ENCODE data around the gene POFUT1. TPM values are rescaled to one million over a fixed set of nuclear protein-coding genes. Genes with fewer than 3 reads are reported as not detected.

The POFUT1 gene
- total RNA-seq, 6 experiments from 2014 or later: 64.1 to 83.7 (median 74.6) TPM

DNA sequence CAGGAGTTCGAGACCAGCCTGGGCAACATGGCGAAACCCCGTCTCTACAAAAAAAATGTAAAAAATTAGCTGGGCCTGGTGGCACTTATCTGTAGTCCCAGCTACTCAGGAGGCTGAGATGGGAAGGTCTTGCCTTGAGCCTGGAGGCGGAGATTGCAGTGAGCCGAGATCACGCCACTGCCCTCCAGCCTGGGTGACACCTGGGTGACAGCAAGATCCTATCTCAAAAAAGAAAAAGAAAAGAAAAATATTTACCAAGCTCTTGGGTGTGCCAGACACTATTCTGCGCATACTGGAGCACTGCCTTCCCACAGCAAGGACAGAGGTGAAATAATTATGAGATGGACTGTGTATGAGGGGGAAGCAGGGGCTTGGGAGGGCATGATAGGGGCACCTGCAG lies 19.6 kb downstream of the POFUT1 start:
- H3K27me3 Mint-ChIP-seq (ENCODE audit: insufficient read depth): no peaks in the 10 kb centered on the region; the same call in none of the 2 replicates
- peaks cover 35% of the 10 kb centered on the region for H3K36me3 Mint-ChIP-seq (ENCODE audit: low read depth)
- H3K27ac Mint-ChIP-seq: no peak overlapping the region
- no peak for DNase-seq
- TF ChIP-seq, protein P1, sequence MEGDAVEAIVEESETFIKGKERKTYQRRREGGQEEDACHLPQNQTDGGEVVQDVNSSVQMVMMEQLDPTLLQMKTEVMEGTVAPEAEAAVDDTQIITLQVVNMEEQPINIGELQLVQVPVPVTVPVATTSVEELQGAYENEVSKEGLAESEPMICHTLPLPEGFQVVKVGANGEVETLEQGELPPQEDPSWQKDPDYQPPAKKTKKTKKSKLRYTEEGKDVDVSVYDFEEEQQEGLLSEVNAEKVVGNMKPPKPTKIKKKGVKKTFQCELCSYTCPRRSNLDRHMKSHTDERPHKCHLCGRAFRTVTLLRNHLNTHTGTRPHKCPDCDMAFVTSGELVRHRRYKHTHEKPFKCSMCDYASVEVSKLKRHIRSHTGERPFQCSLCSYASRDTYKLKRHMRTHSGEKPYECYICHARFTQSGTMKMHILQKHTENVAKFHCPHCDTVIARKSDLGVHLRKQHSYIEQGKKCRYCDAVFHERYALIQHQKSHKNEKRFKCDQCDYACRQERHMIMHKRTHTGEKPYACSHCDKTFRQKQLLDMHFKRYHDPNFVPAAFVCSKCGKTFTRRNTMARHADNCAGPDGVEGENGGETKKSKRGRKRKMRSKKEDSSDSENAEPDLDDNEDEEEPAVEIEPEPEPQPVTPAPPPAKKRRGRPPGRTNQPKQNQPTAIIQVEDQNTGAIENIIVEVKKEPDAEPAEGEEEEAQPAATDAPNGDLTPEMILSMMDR (IDR thresholded peaks at IDR 0.05): no peak
- H3K9me3 Mint-ChIP-seq: no peaks in the 10 kb centered on the region
- peaks cover 13% of the 10 kb centered on the region for H3K4me1 Mint-ChIP-seq (ENCODE audit: low read depth)
- H3K4me3 Mint-ChIP-seq: no peak overlapping the region

DNA sequence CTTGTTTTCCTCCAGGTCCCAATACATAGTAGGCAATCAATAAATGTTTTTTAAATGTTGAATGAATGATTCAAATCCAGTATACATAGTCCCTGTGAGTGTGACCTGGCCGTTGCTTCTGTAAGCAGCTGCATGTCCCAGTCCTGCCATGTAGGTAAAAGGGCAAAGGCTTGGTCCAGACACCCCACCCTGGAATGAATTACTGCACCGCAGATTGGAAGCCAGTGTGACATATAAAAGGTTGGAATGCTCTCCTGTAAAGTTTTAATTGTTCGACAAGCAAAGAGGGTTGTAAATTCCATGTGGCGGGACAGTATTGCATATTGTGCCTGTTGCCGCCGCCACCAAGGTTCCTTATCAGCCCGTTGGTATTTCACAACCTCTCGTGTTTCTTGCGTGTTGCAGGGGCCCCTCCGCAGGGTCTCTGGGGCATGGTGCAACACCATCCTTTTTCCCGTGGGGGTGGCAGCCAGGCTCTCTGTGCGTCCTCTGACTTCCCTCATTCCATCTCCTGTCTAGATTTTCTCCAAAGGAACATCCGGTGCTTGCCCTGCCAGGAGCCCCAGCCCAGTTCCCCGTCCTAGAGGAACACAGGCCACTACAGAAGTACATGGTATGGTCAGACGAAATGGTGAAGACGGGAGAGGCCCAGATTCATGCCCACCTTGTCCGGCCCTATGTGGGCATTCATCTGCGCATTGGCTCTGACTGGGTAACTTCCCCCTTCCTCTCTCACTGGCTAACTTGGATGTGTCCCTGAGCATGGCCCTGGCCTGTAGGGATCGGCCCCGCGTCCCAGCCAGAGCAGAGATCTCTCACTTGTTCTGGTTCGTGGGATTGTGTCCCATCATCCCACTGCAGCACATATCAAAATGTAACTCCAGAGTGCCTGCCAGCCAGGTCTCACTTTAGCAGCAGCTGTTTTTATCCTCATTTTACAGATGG lies 20.3 kb downstream of the POFUT1 start:
- Mint-ChIP-seq H3K4me1 (ENCODE audit: low read depth) (peaks cover 13% of the 10 kb centered on the region), H3K4me3 (no peak overlapping the region), H3K9me3 (no peaks in the 10 kb centered on the region), H3K36me3 (ENCODE audit: low read depth) (peaks cover 35% of the 10 kb centered on the region), H3K27ac (no peak overlapping the region), H3K27me3 (ENCODE audit: insufficient read depth) (no peaks in the 10 kb centered on the region; the same call in none of the 2 replicates)
- TF ChIP-seq, protein P1 (IDR thresholded peaks at IDR 0.05): no peak
- no peak for DNase-seq

DNA sequence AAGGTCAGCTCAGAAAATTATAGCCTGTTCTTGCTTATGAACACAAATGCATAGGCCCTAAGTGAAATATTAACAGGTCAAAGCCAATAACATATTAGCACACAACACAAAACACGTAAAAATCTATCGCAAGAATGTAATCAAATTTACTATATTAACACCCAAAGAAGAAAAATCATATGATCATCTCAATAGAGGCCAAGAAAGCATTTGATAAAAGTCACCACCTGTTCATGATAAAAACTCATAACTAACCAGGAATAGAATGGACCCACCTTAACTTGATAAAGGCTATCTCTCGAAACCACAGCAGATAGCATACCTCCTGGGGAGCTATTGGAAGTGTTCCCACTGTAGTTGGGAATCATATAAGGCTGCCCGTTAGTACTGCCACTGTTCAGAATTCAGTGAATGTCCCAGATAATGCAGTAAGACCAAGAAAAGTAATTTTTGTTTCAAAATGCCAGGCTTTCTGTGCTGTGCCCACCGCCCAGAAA lies 21.6 kb downstream of the POFUT1 start:
- peaks cover 41% of the 10 kb centered on the region for H3K36me3 Mint-ChIP-seq (ENCODE audit: low read depth)
- H3K9me3 Mint-ChIP-seq: no peaks in the 10 kb centered on the region
- DNase-seq: no peak
- no peak overlapping the region for H3K27ac Mint-ChIP-seq
- no peak overlapping the region for H3K4me3 Mint-ChIP-seq
- no peaks in the 10 kb centered on the region; the same call in none of the 2 replicates for H3K27me3 Mint-ChIP-seq (ENCODE audit: insufficient read depth)
- peaks cover 13% of the 10 kb centered on the region for H3K4me1 Mint-ChIP-seq (ENCODE audit: low read depth)
- TF ChIP-seq, protein P1 (IDR thresholded peaks at IDR 0.05): no peak

- DNase-seq: no peak
- peak overlapping the region; percentile 4; the same call in 1 of the 2 replicates for H3K27ac Mint-ChIP-seq
- peaks cover 48% of the 10 kb centered on the region for H3K36me3 Mint-ChIP-seq (ENCODE audit: low read depth)
- H3K4me1 Mint-ChIP-seq (ENCODE audit: low read depth): peaks cover 13% of the 10 kb centered on the region
- H3K27me3 Mint-ChIP-seq (ENCODE audit: insufficient read depth): no peaks in the 10 kb centered on the region; the same call in none of the 2 replicates
- no peaks in the 10 kb centered on the region for H3K9me3 Mint-ChIP-seq
- H3K4me3 Mint-ChIP-seq: no peak overlapping the region
- TF ChIP-seq, protein P1 (IDR thresholded peaks at IDR 0.05): no peak
Observed at GRCh38 chr20:32230707-32231106, 23.0 kb downstream of the POFUT1 start.

GRCh38 chr20:32231245-32231644 lies 23.6 kb downstream of the POFUT1 start:
- H3K9me3 Mint-ChIP-seq: no peaks in the 10 kb centered on the region
- peaks cover 13% of the 10 kb centered on the region for H3K4me1 Mint-ChIP-seq (ENCODE audit: low read depth)
- H3K27me3 Mint-ChIP-seq (ENCODE audit: insufficient read depth): no peaks in the 10 kb centered on the region; the same call in none of the 2 replicates
- no peak for DNase-seq
- H3K4me3 Mint-ChIP-seq: no peak overlapping the region
- H3K27ac Mint-ChIP-seq: 0 out of 2 replicates have a peak overlapping the region, but pooled peaks have one; percentile 4
- TF ChIP-seq, protein P1 (IDR thresholded peaks at IDR 0.05): no peak
- peaks cover 51% of the 10 kb centered on the region for H3K36me3 Mint-ChIP-seq (ENCODE audit: low read depth)

All from HFFc6 (cell line).